ENCODE results near the gene WDFY4.

The WDFY4 gene

GRCh38 chr10:48814933-48815332, 130.3 kb downstream of the WDFY4 start:
- no peak for DNase-seq (ENCODE audit: low read depth)

- DNase-seq (ENCODE audit: low read depth) = no peak
Measured at GRCh38 chr10:48817141-48817540, 132.5 kb downstream of the WDFY4 start.

- DNase-seq (ENCODE audit: low read depth) = no peak
Measured at GRCh38 chr10:48818081-48818480, 133.4 kb downstream of the WDFY4 start.

DNA sequence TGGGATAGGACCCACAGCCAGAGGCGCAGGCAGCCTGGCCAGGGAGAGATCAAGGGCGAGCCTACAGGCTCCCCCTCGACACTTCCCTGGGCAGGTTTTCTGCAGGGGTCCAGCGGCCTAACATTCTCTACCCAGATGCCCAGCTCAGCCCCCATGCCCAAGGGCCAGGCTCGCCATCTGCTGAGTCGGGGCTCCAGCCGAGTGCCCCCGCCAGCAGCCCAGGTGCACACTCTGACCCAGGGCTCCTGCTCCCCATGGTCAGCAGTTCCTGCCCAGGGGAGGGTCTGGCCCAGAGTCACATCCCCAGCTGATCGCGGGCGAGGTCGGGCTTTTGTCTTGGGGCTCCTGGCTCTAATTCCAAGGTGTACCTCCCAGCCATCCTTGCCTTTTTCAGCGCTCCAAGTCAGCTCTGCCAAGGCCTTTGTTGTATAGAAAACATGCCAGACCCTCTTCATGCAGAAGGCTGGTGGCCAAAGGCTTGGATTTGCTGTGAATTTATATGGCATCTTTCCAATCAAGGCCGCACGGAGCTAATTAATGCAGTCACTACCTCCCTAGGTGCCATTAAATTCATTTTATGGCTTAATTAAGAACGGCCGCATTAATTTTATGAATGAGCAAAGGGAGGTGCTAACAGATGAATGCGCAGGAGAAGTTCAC, 134.3 kb downstream of the WDFY4 start:
- DNase-seq (ENCODE audit: low read depth) = no peak

DNA sequence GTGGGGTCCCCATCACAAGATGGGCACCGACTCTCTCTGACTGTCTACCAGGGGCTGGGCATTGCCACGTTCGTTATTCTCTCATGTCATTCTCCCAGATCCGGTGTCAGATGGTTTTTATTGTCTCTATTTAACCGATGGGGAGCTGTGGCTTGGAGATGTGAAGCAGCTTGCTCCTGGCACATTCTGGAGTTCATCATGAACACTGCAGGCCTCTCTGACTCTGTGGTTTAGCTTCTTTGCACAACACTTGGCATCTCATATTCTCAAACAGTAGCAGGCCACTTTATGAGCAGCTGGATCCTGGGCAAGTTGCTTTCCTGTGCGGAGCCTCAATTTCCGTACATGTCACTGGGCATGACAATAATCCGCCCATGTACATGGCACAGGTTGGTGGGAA, 135.1 kb downstream of the WDFY4 start:
- no peak for DNase-seq (ENCODE audit: low read depth)

DNA sequence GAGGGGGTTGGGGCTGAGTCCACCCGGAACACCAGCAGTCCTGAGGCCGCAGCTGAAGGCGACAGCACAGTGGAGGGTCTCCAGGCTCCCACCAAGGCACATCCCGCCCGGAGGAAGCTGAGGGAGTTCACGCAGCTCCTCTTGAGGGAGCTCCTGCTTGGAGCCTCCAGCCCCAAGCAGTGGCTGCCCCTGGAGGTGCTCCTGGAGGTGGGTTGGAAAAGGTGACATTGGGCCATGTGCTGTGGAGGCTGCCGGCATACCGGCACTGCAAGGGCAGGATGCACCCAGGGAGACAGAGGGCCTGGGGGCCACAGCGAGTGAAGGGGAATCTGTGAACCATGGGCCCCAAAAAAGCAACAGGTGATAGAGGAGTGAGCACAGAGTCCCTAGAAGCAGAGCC, 135.6 kb downstream of the WDFY4 start:
- no peak for DNase-seq (ENCODE audit: low read depth)

GRCh38 chr10:48820699-48821098, 136.0 kb downstream of the WDFY4 start:
- DNase-seq (ENCODE audit: low read depth) = no peak

DNA sequence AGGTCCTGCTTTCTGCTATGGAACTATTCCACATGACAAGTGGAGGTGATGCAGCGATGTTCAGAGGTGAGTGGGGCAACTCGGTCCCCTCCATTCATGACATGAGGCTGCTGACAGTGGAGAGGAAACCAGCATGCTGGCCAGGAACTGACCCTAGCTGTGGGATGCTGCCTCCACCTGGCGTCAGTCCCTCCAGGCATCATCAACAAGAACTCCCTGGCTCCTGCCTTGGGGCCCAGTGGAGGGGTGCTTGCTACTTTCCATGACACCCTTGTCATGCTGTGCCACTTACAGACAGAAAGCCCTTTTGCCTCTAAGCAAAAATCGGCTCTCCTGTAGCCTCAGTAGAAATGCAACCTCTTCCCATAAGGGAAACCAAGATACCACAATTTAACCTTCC, 136.4 kb downstream of the WDFY4 start:
- DNase-seq (ENCODE audit: low read depth) = no peak

GRCh38 chr10:48821692-48822091, 137.0 kb downstream of the WDFY4 start:
- DNase-seq (ENCODE audit: low read depth) = no peak

GRCh38 chr10:48833674-48834073, 149.0 kb downstream of the WDFY4 start:
- no peak for DNase-seq (ENCODE audit: low read depth)

DNA sequence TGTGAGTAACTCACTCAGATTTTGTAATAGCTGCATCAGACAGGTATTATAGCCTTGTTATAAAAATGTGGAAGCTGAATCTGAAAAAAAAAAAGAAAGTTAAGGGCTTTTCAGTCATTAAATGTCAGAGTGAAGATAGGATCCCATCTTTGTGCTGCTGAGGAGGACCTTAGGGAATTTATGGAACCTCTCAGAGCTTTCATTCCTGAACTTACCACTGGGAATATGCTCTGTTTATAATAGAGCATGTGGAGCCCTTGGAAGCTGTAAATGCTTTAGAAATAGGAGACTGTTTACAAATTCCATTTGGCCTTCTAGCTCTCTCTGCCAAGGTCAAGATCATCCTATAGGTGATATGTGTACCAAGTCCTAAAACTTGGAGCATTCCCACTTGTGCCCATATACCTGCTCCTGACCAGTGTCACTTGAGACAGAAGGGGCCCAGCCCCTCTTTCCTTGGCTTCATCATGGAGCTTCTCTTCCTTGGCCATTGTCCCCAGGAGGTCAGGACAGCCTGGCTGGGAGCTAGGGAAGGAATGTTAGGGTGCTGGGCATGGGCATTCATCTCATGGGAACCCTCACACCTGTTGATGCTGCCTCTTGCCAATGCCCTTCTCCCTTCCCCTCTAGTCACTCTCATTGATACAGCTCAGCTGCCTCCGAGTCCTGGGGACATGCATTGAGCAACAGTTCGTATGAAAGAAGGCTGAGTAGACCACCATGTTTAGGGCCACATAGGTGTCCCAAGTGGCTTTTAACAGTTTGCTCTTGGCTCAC, 149.7 kb downstream of the WDFY4 start:
- DNase-seq (ENCODE audit: low read depth) = no peak

- no peak for DNase-seq (ENCODE audit: low read depth)
Measured at GRCh38 chr10:48835781-48836180, 151.1 kb downstream of the WDFY4 start.

- no peak for DNase-seq (ENCODE audit: low read depth)
Measured at GRCh38 chr10:48836605-48837004, 151.9 kb downstream of the WDFY4 start.

- no peak for DNase-seq (ENCODE audit: low read depth)
Measured at GRCh38 chr10:48838834-48839233, 154.2 kb downstream of the WDFY4 start.

DNA sequence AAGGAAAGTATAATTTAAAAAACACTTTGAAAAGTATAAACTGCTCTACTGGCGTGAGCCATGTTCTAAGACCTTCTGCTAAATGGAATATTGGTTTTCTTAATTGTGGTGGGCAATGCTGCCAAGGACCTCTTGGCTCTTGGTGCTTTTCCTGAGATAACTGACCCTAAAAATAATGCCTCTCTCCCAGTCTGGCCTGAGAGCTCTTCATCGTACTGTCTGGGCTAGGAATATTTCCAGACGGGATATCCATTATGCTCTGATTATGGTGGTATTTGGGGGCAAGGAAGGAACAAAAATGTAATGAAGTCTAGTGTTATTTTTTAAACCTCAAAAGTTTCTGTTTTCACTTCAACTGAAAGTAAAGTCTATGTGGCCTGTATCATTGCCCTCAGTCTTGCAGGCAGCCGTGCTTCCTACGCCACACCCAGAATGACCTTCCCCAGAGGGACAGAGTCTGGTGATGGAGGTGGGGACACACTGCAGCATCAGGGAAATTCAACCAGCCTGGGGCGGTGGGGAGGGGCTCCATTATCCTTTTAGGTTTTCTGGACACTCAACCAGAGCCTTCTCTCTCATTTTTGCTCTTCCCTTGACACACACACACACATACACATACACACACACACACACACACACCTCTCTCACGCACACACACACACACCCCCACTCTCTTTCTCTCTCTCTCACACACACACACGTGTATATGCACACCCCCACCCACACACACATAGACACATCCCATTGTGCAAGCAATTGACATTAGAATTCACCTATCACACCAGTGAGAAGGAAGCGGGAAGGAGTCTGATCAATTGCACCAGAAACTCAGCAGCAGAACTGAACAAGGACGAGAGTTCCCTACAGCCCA, 155.4 kb downstream of the WDFY4 start:
- DNase-seq (ENCODE audit: low read depth) = no peak

- no peak for DNase-seq (ENCODE audit: low read depth)
Measured at GRCh38 chr10:48842231-48842630, 157.6 kb downstream of the WDFY4 start.

- DNase-seq (ENCODE audit: low read depth) = no peak
Measured at GRCh38 chr10:48843198-48843597, 158.5 kb downstream of the WDFY4 start.

DNA sequence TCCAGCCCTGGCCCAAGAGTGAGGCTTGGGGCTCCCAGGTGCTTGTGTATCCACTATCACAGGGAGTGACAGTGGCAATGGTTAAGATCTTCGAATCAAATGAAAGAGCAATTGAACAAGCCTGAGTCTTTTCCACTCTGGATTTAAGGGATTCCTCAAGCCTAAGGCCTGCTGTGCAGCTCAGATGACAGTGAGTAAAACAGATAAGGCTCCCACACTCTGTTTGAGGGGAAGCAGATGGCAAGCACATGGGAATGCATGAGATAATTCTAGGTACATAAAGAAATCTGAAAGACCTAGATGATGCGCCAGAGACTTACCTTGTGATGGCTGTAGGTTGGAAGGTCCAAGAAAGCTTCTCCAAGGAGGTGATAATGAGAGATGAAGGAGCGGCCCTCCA, 159.9 kb downstream of the WDFY4 start:
- no peak for DNase-seq (ENCODE audit: low read depth)

- no peak for DNase-seq (ENCODE audit: low read depth)
Measured at GRCh38 chr10:48845512-48845911, 160.8 kb downstream of the WDFY4 start.

GRCh38 chr10:48847691-48848090, 163.0 kb downstream of the WDFY4 start:
- no peak for DNase-seq (ENCODE audit: low read depth)

GRCh38 chr10:48856855-48857254, 172.2 kb downstream of the WDFY4 start:
- DNase-seq (ENCODE audit: low read depth) = no peak

GRCh38 chr10:48872234-48872633, 187.6 kb downstream of the WDFY4 start:
- no peak for DNase-seq (ENCODE audit: low read depth)

DNA sequence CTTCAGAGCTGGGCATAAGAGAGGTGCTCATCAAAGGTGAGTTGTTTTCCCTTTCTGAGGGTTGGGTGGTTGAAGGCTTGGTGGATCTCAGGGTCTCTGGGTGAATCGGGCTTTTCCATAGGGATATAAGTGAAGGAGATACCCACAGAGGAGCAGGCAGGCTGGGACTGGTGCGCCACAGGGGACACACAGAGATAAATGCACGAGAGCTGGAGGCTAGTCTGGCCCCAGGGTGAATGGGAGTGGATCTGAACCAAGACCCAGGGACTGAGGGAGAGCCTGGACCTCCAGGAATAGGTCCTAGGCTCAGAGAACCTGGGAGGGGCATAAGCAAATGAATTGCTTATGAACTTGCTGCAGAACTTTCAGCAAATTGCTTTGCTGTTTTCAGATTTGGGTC, 193.4 kb downstream of the WDFY4 start:
- no peak for DNase-seq (ENCODE audit: low read depth)
